ENCODE measurements around the gene DEPP1.

- TF ChIP-seq POLR2A (IDR thresholded peaks at IDR 0.05; ENCODE audit: low read length) (no peak), TP53 (CRISPR knock-in tag; IDR thresholded peaks at IDR 0.05) (no peak), SMC3 (IDR thresholded peaks at IDR 0.05) (no peak), PHF8 (IDR thresholded peaks at IDR 0.05; ENCODE audit: borderline replicate concordance, low read depth) (no peak)
These were observed 32.4 kb downstream of the DEPP1 start for GRCh38 chr10:44946205-44946604.
